HG03575 (cell line): ENCODE data around the gene LIMS2.

ENCODE experiments used
- ATAC-seq: cut with Tn5 transposase; IDR thresholded peaks from one replicate; pipeline ENCODE4 v1.9.1; 2021; ENCODE audit not compliant: unreplicated experiment, insufficient number of reproducible peaks, low FRiP score; ENCODE audit errors: extremely low read depth

Gene LIMS2

GRCh38 chr2:127628767-127629614 lies 46.3 kb downstream of the LIMS2 start:
- ATAC-seq: no peak

DNA sequence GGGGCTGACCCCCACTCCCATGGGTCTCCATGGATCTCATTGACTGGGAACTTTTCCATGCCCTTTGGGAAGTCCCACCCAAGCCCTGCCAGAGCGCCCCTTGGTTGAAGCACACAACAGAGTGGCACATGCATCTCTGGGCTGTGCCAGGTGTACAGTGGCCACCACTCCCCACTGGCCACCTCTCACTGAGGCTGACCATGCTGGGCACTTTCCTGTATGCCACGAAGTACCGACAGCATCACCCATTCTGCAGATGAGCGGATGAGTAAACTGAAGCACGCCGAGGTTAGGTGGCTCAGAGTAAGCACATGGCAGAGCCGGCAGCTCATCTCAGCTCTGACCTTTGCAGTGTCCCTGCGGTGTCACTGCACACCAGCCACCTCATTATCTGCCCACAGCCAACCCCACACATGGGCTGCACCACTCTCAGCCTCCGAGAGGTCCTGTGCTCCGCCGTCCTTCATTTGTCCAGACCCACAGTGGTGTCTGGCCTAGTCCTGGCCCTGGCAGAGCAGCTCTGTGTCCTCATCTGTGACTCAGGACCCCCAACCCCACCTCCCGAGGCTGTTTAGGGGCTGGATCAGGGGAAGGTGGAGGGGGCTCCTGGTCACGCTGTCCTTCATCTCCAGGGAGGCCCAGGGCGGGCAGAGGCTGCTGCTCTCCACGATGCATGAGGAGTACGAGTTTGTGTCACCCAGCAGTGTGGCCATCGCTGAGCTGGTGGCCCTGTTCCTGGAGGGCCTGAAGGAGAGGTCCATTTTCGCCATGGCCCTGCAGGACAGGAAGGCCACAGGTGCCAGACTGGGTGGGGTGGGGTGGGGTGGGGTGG lies 47.4 kb downstream of the LIMS2 start:
- ATAC-seq: no peak

DNA sequence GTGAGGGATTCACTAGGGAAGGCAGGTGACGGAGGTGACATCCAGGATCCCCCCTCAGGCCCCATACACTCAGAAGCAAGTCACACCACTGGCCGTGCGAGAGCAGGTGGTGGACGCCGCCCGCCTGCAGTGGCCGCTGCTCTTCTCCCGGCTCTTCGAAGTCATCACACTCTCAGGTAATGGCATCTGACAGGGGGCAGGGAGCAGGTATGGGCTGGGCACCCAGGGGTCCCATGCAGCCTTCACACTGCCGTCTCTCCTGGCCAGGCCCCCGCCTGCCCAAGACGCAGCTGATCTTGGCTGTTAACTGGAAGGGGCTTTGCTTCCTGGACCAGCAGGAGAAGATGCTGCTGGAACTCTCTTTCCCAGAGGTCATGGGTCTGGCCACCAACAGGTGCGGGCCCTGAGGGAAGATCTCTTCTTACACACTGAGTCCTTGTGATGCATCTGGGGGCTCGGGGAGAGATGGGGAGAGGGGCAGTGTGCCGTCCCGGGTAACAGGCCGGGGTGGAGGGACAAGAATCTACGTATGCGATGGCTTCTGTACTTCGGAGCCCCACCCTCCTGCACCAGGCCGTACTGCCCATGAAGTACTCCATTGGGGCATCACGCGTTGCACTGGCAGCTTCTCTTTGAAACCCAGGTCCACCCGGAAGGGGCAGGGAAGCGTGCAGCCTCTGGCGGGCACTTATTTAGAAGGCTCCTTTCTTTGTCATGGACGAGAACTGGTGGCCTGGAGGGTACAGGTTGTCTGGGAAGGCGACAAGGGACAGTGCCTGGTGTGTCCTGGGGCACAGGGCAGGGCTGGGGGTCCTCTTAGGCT lies 48.2 kb downstream of the LIMS2 start:
- no peak for ATAC-seq

GRCh38 chr2:127626175-127626574 lies 49.2 kb downstream of the LIMS2 start:
- no peak for ATAC-seq

- no peak for ATAC-seq
These were observed 49.8 kb downstream of the LIMS2 start for GRCh38 chr2:127625572-127625951.

DNA sequence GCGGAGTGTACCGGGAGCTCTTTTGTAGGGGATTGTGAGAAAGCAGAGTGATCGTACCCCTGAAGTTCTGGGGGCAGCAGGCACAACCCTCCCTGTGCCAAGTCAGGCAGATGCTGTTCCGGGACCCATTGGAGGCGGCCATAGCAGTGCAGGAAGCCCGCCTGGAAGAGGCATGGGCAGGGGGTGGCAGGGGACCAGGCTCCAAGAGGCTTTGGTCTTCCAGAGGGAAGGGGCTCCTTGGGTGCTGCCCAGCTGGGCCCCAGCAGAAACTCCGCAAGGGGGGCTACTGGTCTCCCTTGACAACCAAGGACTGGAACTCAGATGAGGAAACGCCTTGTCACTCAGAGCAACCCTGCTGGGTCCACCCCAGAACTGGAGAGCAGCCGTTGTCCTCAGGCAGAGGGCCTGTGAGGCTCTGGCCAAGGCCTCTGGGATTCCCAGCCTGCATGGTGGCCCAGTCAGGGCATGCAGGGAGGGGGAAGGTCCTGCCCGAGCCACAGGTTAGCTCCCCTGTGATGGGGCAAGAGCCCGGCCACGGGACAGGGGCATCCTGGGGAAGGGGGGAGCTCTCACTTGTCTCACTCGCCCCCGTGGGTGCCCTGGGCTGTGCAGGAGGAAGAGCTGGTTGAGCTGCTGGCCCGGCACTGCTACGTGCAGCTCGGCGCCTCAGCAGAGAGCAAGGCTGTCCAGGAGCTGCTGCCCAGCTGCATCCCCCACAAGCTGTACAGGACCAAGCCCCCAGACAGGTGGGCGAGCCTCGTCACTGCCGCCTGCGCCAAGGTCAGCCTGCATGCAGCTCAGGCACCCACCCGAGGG lies 50.4 kb downstream of the LIMS2 start:
- no peak for ATAC-seq

DNA sequence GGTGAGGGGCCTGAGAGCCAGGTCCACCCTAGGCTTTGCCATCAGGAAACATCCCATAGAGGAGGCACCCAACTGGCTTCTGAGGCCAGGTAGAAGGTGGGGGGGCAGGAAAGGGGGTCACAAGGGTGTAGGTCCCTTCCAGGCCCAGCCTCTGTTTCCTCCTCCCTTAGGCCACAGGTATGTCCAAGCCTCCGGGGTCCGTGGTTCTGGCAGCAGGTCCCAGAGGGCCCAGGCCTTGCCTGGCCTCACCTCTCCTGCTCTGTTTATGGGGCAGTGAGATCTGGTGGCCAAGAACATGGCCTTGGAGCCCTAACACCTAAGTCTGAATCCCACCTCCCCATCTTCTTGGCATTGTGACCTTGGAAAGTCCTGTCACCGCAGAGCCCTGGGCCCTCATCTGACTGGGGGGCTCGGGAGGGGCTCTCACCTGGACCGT lies 51.0 kb downstream of the LIMS2 start:
- no peak for ATAC-seq

DNA sequence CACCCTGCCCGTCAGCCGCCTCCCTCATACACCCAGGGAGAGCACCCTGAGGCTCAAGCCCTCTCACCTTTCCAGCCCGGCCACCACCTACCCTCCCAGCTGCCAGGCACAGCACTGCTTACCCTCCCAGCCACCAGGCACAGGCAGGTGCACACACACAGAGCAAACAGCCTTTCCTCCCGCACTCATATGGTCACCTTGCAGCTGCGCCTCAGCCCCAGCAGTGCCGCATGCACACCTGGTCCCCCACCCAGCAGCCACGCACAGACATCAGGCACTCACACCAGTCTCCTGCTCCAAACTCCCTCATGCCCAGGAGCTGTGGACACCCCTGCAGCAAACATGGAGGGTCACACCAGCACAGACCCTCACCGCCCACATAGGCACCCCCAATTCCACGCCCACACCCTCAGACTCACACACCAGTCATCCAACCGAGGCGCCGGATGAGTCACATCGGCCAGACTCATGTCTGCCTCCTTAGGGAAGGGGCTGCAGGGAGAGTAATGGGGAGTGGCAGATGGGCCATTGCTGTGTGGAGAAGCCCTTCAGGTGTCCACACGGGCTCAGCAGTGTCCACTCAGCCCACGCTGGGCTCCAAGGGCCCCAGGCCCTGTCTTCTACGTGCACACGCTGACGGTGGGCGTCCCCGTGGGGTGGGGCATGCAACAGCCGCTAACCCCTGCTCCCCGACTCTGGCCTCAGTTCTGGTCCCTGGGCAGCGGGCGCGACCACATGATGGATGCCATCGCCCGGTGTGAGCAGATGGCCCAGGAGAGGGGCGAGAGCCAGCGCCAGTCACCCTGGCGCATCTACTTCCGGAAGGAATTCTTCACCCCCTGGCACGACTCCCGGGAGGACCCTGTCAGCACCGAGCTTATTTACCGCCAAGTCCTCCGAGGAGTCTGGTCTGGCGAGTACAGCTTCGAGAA lies 51.7 kb downstream of the LIMS2 start:
- ATAC-seq: no peak

GRCh38 chr2:127622561-127623387 lies 52.6 kb downstream of the LIMS2 start:
- ATAC-seq: no peak

GRCh38 chr2:127621981-127622431 lies 53.3 kb downstream of the LIMS2 start:
- no peak for ATAC-seq

DNA sequence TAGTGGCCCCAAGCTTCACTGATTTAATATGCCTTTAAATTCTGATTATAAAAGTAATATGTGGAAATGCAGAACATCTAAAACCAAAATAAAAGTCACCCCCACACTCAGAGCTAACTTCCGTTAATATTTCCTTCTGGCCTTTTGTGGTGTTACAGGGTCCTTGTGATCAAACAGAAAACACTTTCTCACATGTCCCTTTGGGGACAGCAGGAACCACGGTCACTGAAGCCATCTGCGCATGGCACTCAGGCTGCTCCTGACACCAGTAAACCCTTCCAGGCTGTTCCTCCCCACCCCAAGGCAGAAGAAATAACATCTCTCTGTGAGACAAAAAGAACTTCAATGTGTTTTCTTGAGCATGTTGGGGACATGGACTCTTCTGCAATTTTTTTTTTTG lies 54.5 kb downstream of the LIMS2 start:
- ATAC-seq: no peak

- ATAC-seq: no peak
These were observed 55.2 kb downstream of the LIMS2 start for GRCh38 chr2:127619877-127620705.

DNA sequence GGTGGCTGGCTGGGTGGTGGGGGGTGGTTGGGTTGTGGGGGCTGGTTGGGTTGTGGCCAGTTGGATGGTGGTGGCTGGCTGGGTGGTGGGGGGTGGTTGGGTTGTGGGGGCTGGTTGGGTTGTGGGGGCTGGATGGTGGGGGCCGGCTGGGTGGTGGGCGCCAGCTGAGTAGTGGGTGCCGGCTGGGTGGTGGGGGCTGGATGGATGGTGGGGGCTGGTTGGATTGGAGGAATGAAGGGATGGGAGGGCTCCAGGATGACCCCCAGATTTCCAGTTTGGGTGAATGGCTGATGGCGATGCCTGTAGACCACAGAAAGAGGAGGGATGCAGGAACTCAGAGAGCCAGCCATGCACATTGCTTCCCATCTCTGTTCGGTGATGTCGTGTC lies 56.1 kb downstream of the LIMS2 start:
- no peak for ATAC-seq

DNA sequence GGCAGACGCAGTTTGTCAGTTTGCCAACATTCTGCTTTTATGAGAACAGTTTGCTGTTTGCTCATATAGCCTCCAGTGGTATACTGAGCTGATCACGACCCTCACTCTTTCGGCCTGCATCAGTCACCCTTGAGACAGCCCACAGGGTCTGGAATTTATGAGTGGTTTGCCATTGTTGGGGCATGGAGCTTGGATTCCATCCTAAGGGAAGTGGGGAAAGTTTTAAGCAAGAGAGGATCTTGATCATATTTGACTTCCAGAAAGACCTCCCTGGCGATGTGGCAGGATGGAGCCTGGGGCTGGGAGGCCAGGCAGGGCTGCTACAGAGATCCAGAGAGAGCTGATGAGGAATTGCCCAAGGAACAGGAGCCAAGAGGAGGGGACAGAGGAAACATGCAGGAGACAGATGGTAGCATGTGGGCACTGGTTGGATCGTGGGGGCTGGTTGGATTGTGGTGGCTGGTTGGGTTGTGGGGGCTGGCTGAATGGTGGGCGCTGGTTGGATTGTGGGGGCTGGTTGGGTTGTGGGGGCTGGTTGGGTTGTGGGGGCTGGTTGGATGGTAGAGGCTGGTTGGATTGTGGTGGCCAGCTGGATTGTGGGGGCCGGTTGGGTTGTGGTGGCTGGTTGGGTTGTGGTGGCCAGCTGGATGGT lies 56.7 kb downstream of the LIMS2 start:
- no peak for ATAC-seq

GRCh38 chr2:127615511-127616166 lies 59.7 kb downstream of the LIMS2 start:
- ATAC-seq: no peak
